GM19467 (cell line): ENCODE measurements around the gene KRTAP5-4.
"Not testable (repeated sequence)": the region's sequence is repeated elsewhere in the genome, so short reads cannot be mapped to it uniquely, and the experiment has no call there.

Source experiments
- ATAC-seq: cut with Tn5 transposase; IDR thresholded peaks from one replicate; pipeline ENCODE4 v1.9.1; 2021; ENCODE audit warnings: mild to moderate bottlenecking, moderate library complexity; ENCODE audit not compliant: unreplicated experiment

Gene KRTAP5-4

GRCh38 chr11:1639102-1639620 is 17.2 kb upstream of the KRTAP5-4 start:
- ATAC-seq = no peak

- no peak for ATAC-seq
Measured at GRCh38 chr11:1638344-1638743, 16.4 kb upstream of the KRTAP5-4 start.

DNA sequence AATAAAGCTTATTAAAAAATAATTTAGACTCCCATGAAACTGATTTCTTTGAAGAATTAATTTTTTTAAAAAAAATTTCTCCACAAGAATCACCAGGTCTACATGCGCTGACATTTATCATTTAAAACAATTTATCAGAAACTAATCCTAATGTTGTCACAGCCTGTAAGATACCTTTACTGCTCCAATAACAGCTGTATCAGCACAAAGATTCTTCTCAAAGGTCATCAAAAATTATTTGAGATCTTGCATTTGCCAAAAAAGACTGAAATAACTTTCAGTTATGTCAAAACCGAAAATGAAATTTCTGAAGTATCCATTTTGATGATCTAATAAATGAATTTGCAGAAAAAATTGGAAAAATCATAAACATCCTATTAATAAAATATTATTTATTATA is 15.7 kb upstream of the KRTAP5-4 start:
- no peak for ATAC-seq

DNA sequence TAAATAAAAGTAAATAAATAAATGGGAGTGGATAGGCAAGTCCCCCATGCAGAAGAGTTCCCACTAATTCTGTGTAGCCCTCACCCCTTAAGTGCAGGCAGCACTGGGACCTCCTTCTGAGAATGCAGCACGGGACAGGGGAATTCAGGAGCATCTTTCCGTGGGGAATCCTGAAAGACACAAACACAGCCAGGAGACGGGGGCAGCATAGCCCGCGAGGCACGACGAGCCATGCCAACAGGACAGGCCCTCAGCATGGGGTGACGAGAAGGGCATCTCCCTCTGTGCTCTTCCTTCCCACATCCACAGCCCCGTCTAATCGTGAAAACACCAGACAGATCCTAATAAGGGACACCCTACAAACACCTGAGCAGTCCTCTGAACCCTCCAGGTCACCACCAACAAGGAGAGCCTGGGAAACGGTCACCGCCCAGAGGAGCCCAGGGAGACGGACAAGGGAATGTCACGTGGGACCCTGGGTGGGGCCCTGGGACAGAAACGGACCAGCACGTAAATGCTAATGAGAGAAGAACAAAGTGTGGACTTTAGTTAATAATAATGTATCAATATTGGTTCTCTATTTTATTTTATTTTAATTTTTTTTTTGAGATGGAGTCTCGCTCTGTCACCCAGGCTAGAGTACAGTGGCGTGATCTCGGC is 14.5 kb upstream of the KRTAP5-4 start:
- ATAC-seq = no peak

- ATAC-seq = no peak
Measured at GRCh38 chr11:1633864-1634263, 11.9 kb upstream of the KRTAP5-4 start.

- ATAC-seq = no peak
Measured at GRCh38 chr11:1632053-1632714, 10.2 kb upstream of the KRTAP5-4 start.

DNA sequence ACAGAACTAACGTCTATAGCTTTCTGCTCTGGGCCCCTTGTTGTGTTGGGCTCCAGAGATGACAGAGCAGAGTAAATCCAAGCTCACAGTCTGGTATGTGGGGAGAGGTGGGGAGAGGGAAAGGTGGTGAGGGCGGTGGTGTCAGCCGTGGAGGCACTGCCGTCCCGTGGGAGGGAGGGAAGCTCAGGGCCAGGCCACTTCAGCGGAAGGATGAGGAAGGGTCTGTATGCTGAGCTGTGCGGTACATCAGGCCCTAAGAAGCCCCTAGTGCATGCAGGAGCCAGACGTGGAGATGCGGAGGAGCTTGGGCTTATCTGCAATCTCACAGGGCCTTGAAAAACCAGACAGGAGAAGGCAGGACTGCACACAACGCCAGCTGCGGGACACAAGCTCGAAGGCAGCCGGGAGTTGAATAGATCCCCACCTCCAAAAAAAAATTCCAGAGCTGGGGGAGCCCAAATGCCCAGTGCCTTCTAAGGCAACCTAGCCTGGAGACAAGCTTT is 9.2 kb upstream of the KRTAP5-4 start:
- ATAC-seq = no peak

DNA sequence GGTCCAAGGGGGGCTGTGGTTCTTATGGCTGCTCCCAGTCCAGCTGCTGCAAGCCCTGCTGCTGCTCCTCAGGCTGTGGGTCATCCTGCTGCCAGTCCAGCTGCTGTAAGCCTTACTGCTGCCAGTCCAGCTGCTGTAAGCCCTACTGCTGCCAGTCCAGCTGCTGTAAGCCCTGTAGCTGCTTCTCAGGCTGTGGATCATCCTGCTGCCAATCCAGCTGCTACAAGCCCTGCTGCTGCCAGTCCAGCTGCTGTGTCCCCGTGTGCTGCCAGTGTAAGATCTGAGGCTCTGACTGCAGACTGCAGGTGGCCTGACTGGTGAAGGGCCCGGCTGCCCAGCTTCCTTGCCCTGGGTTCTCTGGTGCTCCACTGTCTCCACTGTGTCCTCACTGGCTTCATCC is 8.3 kb upstream of the KRTAP5-4 start:
- ATAC-seq = no peak

- no peak for ATAC-seq
Measured at GRCh38 chr11:1629326-1630185, 7.6 kb upstream of the KRTAP5-4 start, which contains the start of gene KRTAP5-5. TSS of gene KRTAP5-5 (plus strand) at chr11:1629775. CDS start at chr11:1629841, 66 bp downstream.

DNA sequence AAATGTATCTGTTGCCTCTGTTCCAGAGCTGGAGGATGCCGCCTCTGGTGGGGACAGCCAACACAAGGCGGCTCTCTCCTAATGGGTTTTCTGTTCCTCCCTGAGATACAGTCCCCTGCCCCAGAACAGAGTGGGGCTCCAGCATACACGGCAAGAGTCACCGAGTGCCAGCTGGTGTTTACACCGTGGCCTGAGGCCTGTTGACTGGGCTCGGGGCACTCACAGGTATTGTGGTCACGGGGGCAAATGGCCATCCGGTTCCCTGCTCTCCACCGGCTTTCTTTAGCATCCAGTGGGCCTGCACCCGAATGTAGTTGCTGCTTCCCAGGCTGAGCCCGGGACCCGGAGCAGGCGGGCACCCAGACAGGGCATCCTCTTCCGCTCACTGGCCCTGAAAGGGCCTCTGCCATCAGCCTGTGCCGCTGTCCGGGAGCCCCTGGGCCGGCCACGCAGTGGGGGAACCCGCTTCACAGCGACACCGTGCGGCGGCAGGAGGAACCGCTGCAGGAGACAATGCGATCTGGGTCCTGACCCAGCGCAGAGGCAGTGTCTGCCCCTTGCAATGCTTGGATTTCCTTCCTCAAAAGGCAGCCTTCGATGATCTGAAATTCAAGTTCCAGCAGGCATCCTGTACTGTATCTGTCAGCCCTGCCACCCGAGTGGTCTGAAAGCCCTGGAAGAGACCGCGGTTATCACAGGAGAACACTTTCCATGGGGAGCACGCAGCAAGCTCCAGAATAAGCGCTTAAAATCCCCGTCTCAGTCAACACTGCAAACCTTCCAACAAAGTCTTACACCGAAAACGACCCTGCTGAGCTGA is 6.8 kb upstream of the KRTAP5-4 start:
- no peak for ATAC-seq

DNA sequence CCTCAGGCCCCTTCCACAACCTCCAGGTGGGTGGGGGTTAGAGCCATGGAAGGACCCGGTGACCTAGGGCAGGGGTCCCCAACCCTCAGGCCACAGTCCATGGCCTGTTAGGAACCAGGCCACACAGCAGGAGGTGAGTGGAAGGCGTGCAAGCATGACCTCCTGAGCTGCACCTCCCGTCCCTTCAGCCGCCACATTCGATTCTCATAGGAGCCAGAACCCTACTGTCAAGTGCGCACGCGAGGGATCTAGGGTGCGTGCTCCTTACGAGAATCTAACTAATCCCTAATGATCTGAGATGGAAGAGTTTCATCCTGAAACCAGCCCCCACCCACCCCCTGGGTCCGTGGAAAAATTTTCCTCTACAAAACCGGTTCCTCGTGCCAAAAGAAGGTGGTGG is 3.6 kb upstream of the KRTAP5-4 start:
- no peak for ATAC-seq

DNA sequence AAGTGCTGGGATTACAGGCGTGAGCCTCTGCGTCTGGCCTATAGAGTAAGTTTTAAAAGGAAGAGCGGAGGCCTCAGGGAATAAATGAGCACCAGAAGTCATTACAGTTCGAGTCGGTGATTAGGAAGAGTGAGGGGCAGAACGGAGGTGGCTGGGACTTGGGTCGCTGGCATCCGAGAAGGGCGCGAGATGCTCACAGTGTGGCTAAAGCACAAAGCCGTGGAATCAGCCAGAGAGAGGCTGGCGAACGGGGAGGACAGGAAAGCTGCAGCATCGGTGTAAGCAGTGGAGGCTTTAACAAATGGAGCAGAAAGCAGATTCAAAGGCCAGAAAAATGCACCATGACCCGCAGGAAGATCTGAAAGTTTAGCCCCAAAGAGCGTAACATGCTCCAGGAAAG is 2.7 kb upstream of the KRTAP5-4 start:
- no peak for ATAC-seq

GRCh38 chr11:1623716-1624115 is 1.8 kb upstream of the KRTAP5-4 start:
- ATAC-seq = no peak

GRCh38 chr11:1619449-1619848 is 2.5 kb downstream of the KRTAP5-4 start:
- no peak for ATAC-seq

DNA sequence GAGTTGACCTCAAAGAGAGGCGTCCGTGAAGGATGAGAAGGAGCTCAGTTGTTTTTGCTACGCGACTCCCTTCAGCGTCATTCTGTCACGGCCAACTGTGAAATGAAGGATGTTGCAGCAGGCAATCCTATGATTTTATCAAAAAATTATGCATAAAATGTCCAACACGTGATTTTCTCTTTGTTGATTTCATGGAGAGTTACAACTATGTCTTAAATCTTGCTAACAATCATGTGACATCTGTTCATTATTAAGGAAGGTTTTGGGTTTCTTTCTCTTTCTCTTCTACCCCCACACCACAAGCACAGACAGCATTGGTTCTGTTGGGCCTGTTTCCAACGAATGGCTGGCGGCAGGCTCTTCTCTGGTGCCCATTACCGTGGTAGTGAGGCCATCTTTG is 3.7 kb downstream of the KRTAP5-4 start:
- ATAC-seq = no peak

GRCh38 chr11:1608363-1608762 is 13.6 kb downstream of the KRTAP5-4 start, which contains the start of gene KRTAP5-3:
TSS of gene KRTAP5-3 (minus strand) at chr11:1608463. CDS start at chr11:1608385, 78 bp downstream.
- ATAC-seq = no peak

GRCh38 chr11:1607901-1608300 is 14.0 kb downstream of the KRTAP5-4 start:
- ATAC-seq = not testable (repeated sequence)

- ATAC-seq = not testable (repeated sequence)
Measured at GRCh38 chr11:1607156-1607845, 14.6 kb downstream of the KRTAP5-4 start.

DNA sequence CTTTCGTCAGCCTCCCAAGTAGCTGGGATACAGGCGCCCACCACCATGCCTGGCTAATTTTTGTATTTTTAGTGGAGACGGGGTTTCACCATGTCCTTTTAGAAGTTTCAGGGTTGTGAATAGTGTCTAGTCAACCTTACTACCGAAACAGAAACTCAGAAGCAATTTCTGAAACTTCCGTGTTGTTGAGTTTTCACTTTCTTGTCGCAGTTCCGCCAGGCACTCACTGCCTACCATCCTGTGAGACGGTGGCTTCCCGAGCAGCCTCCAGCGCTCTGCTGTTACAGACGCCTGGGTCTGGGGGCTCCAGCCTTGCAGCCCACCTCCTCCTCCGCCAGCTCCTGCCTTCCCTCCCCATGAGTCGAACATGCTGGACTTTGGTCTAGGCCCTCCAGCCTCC is 16.0 kb downstream of the KRTAP5-4 start:
- not testable (repeated sequence) for ATAC-seq

GRCh38 chr11:1604711-1605110 is 17.2 kb downstream of the KRTAP5-4 start:
- no peak for ATAC-seq
